HG03066 (cell line): ENCODE measurements around the gene OTUD4.
A peak's percentile ranks its signal among the peaks of the same experiment; 100 is the strongest.
"Not testable (repeated sequence)": the region's sequence is repeated elsewhere in the genome, so short reads cannot be mapped to it uniquely, and the experiment has no call there.

ENCODE experiments used
- ATAC-seq: cut with Tn5 transposase; IDR thresholded peaks from one replicate; pipeline ENCODE4 v1.9.1; 2021; ENCODE audit warnings: low read depth; ENCODE audit not compliant: unreplicated experiment

The OTUD4 gene

DNA sequence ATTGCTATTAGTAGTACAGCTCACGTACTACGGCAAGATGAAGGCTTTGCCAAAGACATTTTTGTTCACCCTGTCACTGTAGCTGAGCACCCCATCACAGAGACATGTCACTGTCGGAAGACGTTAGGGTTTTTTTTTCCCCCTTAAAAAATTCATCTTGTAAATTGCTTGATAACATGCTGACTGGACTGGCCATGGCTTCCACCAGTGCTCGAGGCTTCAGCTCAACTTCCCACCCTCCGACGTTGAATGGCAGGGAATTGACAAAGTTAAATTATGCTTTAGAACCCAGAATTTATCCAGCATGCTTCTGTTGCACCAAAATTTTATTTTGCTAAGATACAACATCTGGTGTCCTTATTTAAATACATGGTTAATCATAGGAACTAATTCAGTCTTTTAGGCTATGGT lies 707 bp upstream of the OTUD4 start:
- ATAC-seq: no peak

DNA sequence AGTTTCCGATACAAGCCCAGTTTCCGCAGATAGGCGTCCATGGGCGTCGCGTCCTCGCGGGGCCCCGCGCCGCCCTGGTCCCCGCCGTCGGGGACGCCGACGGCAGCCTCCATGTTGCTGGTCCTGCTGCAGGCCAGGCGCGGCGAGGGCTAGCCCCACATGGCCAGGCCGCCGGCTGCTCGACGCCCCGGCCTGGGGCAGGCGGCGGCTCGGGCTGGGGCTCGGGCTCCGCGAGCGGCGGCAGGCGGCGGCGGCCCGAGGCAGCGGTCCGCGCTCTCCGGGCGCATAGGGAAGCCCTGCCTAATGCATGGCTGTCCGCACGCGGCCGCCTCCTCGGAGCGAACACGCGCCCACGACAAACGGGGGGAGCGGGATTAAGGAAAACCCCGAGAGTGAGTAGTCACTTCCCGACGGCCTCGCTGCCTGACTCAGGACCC lies 510 bp downstream of the OTUD4 start:
- ATAC-seq: peak; percentile 11

DNA sequence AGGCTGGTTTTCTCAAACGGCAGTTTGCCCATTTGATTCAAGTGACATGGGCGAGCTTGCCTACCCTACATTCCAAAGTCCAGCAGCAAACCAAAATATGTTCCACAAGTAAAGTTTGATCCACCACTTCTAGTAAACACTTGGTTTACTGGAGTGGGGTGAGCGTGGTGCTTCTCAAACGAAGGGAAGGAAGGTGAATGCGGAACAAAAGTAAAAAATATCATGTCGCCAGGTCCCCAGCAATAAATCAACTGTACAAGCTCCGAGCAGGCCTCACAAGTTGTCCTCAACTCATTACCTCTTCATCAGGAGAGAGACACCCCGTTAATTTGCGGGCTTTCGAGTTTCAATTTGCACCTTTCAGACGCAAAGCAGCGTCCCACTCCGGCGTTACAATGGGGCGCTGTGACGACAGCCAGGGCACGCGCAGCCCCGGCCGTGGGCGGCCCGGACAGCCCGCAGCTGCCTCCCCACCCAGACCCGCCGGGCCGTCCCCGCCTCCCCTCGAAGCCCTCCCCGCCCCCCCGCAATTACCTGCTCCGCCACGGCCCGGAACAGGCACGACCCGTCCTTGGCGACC lies 1.0 kb downstream of the OTUD4 start:
- ATAC-seq: peak; percentile 35

DNA sequence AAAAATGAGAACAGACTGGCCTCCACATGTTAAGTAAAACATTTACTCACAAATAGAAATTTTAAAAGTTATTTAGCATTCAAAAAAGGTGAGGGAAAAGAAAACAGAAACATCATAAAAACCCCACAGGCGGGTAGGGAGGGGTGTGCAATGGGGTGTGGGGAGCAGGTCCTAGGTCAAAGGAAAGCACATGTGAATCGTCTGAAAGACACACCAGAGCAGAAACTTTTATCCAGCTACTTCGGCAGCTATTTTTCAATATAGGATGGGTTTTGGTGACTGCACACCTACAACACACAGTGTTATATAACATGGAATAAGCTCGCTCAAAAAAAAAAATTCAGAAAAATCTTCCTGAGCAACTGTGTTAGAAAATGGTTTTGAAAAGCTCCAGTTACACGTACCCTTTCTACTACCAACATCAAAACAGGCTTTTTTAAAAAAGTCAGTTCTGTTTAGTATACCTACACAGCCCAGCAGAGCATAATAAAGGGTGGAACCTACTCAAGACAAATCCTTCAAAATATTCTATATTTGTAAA lies 1.6 kb downstream of the OTUD4 start:
- ATAC-seq: no peak

DNA sequence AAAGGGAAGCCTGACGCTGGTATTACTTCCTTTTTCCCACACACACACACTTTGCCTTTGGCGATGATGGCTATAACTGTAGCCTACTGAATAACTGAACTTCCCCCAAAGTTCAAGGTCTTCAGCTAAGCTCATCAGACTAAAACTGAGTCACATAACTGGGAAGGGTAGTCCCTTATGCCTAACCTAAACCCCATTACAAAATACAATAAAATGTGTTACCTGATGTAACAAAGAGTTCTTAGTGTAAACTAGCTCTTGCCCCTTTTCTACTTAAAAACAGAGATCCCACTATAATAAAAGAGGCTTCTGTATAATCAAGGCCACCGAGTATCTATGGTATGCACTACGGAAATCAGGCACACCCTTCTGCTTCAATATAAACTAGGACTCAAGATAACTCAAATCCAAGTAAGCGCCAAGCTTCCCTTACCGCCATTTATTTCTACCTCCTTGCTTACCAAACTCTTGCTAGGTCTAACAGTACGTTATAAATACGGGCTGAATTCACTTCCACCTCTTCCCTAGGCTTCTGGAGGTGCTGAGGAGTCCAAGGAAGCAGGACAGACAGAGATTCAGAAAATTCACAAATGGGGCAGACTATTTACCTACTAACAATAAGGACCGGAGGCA lies 2.4 kb downstream of the OTUD4 start:
- ATAC-seq: no peak

DNA sequence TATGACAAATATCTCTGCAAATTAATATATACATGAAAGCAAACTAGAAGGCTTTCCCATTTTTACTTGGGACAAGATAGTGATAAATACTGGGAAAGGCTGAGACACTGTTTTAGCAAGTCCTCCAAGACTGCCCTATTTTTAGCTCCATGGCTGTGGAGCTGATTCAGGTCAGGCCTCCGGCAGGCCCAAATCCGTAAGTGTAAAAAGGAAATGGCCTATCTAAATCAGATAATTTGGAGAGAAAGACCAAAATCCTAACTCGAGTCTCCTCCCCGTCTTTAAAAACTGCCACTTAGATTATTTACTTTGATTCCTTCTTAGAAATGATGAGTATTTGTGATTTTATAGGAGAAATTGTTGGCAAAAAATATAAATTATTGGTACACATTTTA lies 2.9 kb downstream of the OTUD4 start:
- ATAC-seq: no peak

DNA sequence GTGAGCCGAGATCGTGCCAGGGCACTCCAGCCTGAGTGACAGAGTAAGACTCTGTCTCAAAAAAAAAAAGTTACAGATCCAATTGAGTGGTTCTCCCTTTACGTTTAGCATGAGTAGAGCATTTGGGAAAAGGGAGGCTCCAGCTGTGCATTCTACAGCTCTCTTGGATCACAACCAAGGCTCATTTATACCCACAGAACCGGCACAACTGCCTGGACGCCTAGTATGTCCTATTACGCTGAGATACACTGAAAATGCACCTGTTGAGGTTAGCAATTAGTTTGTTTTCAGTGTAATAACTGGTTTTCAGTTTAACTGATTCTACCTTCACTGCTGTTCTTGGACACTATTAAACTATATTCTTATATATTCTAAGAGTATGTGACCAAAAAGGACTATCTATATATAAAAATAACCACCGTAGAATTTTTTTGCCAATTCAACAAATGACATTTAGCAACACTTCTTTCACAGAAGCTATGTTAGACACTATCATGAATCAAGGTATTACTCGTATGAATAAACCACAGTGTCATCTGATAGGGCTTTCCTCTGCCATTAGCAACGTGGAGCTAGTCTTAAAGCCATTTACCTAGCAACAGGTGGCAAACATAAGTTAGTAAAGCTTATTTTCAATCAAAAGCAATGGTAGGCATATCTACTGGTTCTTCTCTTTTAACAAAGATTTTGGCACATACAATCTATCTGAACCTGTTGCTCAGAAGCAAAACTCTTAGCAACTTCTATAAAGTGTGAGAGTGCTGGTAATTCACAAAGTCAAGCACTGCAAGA lies 3.6 kb downstream of the OTUD4 start:
- no peak for ATAC-seq

DNA sequence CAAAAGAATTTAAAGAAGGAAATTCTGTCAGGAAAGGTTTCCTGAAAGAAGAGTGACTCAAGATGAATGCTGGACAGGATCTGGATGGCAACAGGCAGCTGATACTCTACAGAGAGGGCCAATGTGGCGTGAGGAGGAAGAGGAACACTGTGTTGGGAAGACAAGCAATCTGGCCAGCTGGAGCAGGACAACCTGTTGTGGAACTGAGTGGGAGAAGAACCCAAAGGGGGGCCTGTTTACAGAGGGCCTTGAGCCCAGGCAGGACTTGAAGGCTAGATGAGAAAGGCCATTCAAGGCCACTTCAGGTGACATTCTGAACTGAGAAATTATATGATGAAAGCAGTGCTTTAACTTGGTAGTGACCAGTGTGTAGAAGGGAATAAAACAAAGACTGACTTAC lies 8.5 kb downstream of the OTUD4 start:
- ATAC-seq: no peak

DNA sequence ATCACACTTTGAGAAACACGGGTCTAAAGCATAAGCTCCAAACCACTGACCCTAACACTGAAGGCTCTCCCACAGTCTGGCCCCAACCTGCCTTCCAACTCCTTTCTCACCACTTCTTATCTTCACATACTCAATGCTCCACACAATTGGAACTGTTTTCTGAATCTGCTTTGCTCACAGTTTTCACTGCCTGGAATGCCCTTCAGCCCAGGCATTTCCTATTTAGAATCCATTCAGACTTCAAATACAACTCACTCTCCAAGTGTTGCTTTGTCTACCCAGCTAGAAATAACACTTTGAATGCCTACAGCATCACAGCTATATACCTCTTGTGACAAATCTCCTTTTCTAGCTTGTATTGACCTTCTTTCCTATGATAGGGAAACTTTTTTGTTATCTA lies 10.2 kb downstream of the OTUD4 start:
- ATAC-seq: no peak

DNA sequence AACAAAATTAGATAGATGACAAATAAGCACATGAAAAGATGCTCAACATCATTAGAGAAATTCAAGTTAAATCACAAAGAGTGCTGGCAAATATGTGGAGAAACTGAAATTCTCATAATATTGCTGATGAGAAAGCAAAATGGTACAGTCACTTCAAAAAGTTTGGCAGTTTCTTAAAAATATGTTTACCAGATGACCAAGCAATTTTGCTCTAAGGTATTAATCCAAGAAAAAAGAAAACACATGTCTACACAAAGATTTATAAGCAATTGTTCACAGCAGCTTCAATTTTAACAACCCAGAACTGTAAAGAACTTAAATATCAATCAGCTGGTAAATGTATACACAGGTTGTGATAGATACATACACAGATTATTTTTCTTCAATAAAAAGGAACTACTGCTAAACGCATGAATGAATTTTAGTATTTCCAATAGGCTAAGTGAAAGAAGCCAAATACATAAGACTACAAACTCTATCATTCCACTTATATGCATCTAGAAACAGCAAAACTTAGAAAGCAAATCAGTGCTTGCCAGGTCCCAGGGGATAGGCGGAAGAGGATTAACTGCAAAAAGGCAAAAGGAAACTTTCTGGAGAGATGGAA lies 11.7 kb downstream of the OTUD4 start:
- ATAC-seq: no peak

DNA sequence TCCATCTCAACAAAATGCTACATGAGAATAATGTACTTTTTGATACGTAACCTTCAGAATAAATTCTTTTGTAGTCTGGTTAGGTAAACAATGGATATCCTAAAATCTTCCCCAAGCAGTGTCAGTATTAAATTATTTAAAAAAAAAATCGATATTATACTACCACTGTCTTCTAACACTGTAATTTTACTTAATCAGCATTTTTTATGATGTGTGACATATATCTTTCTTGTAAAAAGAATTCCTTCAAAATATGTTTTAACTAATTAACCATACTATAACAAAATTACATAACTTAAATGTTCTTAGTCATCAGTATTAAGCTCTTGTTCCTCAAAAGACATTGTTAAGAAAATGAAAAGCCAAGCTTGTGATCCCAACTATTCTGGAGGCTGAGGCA lies 12.5 kb downstream of the OTUD4 start:
- ATAC-seq: no peak

DNA sequence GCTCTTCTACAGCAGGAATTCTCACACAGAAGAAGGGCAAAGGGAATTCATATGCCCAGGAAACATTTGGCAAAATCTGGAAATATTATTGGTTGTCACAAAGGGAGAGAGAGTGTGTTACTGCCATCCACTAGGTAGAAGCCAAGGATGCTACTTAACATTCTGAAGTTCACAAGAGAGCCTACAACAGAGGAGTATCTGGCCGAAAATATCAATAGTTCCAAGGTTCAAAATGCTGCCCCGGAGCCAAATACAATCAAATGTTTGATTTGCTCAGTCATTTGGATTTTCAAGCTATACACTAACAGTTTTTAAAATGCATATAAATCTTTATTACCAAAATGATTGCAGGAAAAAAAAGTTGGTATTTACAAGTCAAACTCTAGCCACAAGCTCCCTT lies 18.8 kb downstream of the OTUD4 start:
- ATAC-seq: no peak

DNA sequence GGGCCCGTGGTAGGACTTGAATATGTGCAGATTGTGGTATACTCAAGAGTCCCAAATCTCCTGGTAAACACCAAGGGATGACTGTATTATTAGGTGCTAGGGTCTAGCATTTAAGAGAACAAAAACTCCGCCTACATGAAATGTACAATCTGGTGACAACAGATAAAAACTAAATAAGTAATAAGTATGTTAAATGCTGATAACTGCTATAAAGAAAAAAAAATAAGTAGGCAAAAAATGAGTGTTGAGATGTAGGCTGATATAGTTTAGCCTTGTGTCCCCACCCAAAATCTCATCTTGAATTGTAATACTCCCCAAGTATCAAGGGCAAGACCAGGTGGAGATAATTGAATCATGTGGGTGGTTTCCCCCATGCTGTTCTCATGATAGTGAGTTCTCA lies 23.4 kb downstream of the OTUD4 start:
- no peak for ATAC-seq

DNA sequence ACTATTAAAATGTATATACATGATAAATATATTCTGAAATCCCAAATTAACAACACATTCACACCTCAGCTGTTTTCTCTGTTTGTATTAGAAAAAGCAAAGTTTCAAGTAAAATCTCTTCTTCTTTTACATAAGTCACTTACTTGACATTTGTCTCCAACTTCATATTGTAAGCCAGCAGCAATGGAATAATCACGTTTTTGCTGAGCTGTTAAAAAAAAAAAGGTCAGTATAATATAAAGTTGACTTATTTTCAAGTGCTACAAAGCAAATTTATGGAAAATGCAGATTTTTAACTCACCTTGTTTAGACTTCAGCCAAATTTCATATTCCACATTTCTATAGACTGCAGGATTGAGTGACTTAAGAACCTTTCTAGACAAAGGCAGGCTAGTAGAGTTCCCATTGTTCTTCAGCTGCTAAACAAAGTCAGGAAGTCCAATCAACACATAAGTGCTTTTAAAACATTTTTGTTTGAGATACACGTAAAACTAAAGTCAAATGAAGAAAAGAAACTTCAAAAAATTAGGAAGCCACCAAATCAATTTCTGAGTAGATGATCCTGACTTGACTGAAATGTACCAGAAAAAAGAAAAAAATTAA lies 25.0 kb downstream of the OTUD4 start:
- ATAC-seq: no peak

DNA sequence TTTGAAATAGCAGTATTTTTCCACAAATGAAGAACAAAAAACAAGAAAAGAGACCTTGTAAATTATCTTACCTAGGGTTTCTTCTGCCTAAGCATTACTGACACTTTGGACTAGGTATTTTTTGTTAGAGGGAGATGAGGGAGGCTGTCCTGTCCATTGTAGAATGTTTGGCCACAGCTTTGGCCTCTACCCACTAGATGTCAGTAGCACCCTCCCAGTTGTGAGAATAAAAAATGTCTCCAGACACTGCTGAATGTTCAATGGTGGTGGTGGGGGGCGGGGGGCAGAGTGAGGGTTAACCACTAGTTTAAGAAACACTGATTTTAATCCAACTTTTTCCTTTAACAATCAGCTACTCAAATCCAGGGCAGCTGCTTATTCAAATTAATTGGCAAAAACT lies 25.8 kb downstream of the OTUD4 start:
- peak; percentile 72 for ATAC-seq

DNA sequence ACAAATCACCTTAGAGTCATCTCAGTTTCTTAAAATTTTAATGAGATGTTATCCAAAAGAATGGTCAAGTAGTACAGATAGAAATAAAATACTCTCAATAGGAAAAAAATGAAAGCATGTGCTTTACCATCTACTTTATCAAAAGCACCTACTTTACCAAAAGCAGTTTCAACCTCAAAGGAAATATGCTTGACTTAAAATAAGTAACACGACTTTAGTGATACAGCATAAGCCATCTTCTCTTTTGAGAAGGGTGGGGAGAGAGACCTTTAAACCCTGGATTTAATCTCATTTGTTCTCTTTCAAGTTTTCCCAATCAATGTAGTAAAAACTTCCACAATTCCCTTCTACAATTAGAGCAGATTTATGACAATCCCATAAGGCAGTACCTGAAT lies 26.5 kb downstream of the OTUD4 start:
- peak; percentile 54 for ATAC-seq

DNA sequence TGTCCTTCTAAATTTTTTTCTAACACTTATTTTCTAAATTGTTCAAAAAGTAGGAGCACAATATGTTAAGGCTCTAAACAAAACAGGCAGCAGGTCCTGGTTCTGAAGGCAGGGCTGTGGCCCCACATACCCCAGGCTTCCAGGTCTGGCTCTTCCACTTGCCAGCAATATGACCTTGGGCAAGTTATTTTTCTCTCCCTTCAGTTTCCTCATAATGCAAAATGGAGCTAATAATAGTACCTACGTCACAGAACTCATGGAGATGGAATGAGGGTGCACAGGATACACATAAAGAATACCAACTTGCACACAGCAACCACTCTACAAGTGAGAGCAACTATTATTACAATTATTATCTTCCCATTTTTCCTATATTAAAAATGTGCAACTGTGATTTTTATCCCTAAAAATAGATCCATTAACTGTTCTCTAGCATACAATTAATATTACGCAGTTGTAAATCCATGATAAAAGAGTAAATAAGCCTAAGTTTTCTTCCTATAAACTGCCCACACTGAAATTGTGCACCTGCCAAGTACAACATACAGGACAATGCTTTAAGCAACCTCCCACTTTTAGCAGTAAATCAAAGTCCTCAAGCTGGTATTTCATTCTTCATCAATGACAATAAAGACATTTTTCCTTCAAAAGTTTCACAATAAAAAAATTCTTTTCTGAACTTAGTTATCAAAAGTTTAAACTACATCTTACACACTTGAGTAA lies 27.0 kb downstream of the OTUD4 start:
- ATAC-seq: no peak

DNA sequence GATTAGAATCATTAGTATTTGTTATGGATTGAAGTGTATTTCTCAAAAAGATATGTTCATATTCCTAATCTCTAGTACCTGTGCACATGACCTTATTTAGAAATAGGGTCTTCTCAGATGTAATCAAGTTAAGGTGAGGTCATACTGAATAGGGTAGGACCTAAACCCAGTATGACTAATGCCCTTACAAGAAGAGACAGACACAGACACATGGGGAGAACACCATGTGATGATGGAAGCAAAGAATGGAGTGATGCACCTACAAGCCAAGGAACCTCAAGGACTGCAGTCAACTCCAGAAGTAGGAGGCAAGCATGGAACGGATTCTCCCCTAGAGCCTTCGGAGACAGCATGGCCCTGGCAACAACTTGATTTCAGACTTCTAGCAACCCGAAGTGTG lies 31.4 kb downstream of the OTUD4 start:
- no peak for ATAC-seq

DNA sequence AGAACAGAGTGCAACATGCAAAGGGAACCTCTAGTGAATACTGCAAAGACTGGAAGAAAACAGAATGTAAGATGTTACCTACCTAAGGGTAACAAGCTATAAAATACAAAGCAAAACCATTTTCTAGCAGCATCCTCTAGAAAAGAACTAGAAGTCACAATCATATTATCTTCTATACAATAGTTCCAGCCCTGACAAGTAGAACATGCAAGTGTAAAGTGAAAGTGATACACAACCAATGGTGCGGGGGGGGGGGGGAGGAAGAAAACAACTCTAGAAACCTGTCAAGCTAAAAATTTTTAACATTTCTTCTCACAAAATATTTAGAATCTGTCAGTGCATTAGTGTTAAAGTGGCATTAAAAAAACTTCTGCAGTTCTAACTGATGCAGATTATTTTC lies 44.2 kb downstream of the OTUD4 start:
- ATAC-seq: not testable (repeated sequence)

DNA sequence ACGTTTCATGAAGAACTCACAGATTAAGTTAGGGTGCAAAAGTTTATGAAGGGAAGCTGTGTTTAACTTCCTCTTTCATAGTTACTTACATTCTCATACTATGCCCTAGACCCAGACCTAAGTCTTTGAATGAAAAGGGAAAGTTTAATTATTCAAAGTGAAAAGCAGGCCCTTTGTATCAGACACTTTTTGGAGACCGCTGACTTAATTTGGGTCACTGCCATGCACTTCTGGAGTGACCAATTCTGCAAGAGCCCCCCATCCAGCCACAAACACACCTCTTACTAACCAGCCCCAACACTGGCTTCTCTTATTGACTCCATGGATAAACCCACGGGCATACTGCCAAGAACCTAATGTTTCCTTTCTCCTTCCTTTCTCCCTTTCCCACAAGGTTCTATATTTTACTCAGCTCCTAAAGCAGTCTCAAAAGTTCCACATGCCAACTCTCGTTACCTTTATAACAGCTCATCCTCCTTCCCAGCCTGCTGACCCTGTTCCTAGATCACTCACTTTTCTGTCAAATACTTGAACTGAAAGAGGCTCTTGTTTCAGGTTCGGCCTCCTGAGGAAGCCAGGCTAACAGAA lies 47.8 kb downstream of the OTUD4 start:
- ATAC-seq: peak; percentile 73
